ENCODE measurements around the gene CALY.

- TF ChIP-seq POLR2A (IDR thresholded peaks at IDR 0.05; ENCODE audit: low read depth) (no peak), POLR2AphosphoS5 (IDR thresholded peaks at IDR 0.05) (no peak)
- TF ChIP-seq, protein P1, sequence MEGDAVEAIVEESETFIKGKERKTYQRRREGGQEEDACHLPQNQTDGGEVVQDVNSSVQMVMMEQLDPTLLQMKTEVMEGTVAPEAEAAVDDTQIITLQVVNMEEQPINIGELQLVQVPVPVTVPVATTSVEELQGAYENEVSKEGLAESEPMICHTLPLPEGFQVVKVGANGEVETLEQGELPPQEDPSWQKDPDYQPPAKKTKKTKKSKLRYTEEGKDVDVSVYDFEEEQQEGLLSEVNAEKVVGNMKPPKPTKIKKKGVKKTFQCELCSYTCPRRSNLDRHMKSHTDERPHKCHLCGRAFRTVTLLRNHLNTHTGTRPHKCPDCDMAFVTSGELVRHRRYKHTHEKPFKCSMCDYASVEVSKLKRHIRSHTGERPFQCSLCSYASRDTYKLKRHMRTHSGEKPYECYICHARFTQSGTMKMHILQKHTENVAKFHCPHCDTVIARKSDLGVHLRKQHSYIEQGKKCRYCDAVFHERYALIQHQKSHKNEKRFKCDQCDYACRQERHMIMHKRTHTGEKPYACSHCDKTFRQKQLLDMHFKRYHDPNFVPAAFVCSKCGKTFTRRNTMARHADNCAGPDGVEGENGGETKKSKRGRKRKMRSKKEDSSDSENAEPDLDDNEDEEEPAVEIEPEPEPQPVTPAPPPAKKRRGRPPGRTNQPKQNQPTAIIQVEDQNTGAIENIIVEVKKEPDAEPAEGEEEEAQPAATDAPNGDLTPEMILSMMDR (IDR thresholded peaks at IDR 0.05) = no peak
Measured at GRCh38 chr10:133285217-133285616, 51.5 kb downstream of the CALY start.

All from esophagus muscularis mucosa (tissue), 3 donors.